ENCODE measurements around the gene PDGFC.
A peak's percentile ranks its signal among the peaks of the same experiment; 100 is the strongest.

PDGFC gene, protein sequence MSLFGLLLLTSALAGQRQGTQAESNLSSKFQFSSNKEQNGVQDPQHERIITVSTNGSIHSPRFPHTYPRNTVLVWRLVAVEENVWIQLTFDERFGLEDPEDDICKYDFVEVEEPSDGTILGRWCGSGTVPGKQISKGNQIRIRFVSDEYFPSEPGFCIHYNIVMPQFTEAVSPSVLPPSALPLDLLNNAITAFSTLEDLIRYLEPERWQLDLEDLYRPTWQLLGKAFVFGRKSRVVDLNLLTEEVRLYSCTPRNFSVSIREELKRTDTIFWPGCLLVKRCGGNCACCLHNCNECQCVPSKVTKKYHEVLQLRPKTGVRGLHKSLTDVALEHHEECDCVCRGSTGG

DNA sequence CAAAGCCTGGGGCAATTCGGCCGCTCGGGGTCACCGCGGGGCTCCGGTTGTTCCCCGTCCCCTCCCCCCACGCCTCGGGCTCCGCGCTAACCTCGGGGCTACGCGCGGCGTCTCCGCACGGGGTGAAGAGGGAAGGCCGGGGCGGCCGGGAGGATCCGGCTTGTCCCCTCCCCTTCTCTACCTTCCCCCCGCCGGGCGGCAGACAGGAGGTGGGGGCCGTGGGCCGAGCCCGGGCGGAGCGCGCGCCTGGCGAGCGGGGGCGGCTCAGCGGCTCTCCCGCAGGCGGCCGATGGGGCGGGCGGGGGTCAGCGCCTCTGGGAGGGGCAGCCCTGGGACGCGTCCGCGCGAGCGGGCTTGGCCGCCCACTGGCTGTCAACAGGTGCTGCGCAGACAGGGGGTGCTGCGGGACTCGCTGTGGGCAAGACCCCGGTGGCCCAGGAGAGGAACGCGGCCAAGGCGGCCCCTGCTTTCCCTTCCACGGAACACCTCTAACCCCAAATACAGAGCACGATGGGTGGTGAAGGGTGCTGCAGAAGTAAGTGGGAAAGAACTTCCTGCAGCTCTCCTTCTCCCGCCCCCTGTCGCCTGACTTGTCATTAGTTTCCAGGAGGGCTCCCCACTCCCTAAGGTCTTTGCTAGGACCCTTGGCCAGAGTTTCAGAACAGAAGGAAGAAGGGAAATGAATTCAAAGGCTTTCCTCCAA lies at the start of gene PDGFC:
TSS of gene PDGFC (minus strand) at position 124 of the 703 bp plus-strand sequence. CDS start 896 bp downstream, outside the sequence.
- peak; percentile 69 for DNase-seq (ENCODE audit: low spot score)

DNA sequence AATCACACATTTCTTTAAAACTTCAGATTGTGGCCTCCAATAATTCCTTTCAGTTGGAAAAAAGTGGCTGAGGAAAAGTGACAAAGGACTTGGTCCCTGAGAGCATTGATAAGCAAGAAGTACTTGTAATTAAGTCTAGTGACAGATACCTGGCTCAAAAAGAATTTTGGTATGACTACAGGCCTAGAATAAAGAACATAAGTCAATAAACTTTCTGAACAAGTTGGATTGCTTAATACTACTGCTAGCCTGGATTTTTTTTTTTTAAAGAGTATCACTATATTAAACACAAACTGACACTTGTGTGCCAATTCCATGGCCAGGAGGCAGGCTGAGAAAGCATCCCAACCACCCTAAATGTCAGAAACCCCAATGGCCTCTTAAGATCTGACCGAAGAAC lies 49.3 kb upstream of the PDGFC start:
- DNase-seq (ENCODE audit: low spot score): no peak

DNA sequence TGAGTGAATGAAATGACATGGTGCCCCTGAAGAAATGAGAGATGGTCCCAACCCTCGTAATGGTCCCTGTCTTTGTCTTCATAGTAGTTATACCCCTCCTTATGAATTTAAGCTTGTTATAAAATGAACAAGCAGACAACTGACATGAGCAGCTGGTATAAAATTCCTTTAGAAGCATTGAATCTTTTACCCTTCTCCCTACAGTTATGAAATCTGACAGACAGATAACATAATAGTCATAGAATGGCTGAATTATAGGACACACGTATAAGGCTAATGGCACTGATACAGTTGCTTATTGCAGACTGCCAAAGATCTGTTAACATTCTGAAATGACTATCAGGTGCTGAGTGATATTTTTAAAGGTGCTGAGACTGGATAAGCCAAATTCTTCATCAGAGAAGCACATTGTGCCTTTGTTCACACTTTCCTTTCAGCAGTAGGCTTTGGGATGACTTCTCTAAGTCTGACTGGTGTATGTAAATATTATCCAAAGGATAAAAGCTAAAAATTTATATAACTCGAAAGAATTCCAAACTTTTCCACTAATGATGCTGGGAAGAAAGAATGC lies 47.4 kb upstream of the PDGFC start:
- no peak for DNase-seq (ENCODE audit: low spot score)

DNA sequence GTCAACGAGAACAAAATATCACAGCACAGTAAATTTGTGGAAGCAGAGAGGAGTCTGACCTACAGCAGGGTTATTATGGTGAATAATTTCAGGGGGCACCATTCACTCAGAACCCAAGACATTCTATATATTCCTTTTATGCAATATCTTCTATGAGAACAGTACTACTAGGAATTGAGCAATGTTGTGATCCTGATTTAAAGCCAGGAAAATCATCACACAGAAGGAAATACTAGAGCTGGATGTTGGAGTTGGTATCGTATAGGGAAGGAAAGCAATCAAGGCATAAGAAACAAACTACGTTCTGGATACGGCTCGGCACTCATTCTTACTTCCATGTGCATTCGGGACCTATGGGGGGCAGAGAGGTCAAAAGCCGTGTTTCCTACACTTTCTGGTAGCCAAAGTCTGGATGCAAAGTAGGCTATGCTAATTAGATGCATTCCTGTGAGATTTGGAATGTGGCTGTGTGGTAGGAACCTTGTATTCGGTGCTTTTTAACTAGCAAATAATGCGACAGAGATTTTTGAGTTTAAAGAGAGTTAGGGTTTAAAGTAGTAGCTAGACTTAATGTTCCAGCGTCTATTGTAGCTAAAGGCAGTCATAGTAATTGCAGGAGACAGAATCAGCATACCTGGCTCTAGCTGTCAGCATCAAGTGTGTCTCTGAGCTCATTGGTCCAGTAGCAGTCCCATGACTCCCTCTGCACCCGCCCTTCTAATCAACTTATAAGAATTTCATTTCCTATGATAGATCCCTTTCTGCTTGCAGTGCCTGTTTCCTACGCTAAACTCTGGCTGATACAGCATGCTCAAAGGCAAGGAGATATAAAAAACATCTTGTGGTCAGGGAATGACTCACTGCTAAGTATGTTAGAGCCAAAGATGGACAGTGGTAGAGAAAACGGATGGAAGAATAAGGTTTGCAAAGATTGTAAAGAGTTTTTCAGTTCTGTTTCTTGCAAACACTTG lies 43.3 kb upstream of the PDGFC start:
- DNase-seq (ENCODE audit: low spot score): peak; percentile 32

DNA sequence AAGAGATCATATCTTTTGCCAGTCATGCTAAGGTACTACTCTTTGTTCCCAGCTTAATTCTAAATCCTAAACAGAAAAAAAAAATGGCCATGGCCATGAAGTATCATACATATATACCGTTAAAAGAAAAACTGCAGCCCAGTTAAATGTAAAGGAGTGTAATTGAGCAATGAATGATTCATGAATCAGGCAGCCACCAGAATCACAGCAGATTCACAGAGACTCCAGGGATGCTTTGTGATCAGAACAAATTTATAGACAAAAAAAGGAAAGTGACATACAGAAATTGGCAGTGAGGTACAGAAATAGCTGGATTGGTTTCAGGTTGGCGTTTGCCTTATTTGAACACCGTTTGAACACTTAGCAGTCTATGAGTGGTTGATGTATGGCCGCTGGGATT lies 42.1 kb upstream of the PDGFC start:
- no peak for DNase-seq (ENCODE audit: low spot score)

DNA sequence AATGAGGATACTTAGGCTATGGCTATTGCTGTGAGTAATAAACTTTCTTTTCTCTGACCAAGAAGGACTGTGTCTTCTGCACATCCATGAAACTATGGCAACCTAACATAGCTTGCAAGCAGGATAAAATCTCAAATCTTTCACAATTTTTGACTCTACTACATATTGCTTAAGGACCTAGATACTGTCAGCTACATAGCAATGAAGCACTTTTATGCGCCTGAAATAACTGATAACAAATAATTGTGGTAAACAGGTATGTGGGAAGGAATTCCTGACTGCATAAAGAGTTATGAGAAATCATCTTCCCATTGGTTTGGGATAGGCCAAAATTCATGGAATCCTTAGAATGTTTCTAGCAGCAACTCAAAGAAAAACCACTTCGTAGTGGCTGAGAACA lies 41.2 kb upstream of the PDGFC start:
- peak; percentile 3 for DNase-seq (ENCODE audit: low spot score)

DNA sequence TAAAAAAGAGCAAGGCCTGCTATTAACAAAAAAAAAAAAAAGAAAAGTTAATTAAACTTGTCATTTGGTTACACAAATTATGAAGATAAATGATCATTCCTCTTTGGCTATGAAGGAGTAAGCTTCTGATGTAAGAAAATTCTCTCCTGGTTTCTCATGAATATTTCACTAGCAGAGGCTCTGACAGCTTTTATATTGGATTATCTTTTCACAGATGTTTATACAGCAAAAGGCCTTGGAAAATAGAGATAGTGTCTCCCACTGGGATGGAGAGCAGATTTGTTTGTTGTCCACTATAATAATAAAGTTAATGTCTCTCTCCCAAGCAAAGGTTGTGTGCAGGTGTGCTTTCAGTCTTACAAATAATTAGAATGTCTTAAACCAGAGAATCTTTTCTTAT lies 40.7 kb upstream of the PDGFC start:
- no peak for DNase-seq (ENCODE audit: low spot score)

DNA sequence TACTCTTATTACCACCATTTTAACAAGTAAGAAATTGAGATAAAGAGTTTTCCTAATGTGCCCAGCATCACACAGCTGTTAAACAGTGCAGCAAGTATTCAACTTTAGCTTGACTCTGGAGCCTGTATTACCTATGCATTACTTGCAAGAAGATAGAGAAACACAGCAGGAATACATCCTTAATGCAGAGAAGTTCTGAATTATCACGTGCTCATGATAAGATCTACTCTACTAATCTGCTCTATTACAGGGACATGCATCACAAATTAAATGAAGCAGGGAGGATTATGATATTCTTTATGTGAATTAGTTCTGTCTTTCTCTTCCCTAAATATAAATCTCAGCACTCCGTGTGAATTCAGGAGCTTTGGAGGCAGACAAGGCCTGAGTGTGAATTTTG lies 39.0 kb upstream of the PDGFC start:
- no peak for DNase-seq (ENCODE audit: low spot score)

DNA sequence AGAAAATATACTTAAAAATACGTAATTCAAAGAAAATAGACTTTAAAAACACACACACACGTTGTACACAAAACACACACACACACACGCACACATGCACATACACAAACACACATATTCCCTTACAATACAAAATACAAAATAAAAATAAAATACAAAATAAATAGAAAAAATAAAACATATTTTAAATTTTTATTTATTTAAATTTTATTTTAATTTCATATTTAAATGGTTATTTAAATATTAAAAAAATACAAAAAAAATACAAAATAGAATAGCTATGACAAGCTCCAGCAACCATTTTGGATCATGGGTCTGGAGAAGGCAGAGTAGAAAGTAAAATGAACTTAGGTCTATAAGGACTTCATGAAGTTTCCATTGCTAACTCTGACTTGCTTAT lies 34.2 kb upstream of the PDGFC start:
- no peak for DNase-seq (ENCODE audit: low spot score)

DNA sequence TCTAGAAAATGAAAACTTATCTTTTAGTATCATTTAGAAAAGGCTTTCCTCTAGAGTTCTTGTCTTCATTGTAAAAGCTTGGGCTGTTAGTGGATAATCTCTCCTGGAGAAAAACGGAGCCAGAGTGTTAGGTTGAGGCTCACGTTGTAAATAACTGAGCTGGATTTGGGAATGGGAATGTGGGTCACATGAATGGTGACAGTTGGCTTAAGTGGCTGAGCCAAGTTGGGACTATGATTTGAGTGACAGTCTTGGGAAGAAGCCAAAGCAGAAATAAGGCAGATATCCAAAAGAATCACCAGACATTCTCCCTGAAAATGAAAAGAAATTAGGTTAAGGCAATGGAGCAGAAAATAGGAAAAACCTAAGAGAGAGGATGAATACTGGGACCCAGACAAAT lies 33.6 kb upstream of the PDGFC start:
- no peak for DNase-seq (ENCODE audit: low spot score)

DNA sequence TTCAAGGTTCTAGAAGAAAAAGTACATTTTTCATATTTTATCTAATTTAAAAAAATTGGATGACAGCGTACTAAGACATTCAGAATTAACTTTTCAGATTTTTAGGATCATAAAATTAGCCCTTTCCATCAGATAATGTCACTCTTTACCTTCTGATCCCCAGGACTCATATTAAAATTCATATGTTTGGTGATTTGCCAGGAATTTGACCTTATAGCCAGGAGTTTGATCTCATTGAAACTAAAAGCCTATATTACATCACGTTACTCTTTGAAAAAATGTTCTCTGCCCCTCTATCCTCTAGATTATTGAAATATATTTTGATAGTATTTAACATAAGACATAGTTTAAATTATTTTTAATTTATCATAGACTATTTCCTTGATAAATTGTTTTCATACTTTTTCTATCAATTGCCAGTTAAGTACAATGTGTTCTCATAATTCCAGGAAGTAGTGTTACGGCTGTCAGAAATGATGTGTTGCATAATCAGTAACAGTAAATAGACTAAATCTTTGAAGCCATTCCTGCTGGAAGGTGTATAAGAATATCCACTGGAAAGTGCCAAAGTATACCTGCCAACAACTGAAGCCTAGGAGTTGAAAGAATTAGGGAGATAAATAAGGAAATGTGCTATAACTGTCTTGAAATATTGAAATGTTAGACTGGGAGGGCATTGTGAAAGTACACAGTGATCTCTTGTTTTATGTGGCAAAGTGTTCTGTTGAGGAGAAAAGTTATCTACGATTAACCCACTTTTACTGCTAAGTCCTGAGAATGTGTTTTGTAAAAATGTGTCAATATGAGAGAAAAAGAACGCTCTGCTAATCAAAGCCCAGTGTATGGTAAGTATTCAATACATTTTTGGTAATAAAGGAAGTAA lies 32.9 kb upstream of the PDGFC start:
- no peak for DNase-seq (ENCODE audit: low spot score)

DNA sequence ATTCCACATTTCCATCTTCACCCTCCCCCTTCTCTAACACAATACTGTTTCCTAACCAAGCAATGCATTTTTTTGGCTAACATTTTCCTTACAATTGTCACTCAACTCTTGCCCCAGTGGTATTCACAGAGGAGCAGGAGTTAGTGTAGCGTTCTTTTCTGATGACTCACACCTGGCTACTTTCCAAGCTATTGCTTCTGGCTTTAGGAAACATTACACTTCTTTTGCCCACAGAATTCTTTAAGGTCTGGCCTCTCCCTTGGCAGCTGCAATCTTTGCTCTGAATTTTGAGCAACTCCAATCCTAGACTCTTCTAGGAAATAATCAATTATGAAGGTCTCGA lies 27.5 kb upstream of the PDGFC start:
- DNase-seq (ENCODE audit: low spot score): peak; percentile 40

DNA sequence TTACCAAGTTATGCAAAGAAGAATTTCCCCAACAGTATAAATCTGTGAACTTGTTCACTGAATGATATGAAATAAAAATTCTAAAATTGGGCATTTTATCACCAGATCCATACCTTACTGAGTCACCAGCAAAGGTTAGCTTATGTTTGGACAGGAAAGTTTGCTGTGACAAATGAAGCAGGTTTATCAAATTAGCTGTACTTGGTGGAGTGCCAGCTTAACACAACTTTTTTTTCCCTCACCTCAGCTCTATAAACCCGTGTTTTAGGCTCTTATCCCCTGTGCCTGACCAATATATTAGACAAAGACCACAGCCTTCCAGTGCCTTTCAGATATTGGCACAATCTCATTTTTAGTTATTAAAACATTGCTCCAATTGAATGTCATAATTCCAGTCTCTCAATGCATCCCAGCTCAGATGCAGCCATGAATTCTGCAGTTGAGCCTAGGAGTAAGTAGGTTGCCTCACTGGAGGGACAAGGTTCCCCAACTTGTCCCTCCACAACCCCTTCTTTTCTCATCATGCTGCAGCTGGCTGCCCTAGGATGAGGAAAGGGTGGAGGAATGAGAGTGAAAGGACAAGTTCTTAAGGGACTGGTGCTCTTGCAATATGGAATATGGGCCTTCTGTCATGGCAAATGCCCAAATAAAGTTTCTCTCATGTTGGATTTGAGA lies 27.0 kb upstream of the PDGFC start:
- DNase-seq (ENCODE audit: low spot score): no peak

DNA sequence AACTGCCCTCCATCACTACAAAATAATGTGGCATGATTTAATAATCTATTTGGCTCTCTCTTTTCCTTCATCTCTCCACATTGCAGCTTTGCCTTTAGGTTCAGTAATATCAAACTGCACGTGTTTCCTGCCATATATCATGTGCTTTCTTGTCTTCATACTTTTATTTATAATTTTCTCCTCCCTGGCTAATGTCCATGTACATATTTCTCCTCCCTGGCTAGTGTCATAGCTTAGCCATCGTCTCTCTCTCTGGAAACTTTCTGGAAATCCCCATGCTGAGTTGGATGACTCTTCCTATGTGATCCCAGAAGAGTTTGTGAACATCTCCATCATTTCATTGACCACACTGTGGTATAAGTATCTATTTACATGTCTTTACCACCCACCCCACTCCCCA lies 21.3 kb upstream of the PDGFC start:
- DNase-seq (ENCODE audit: low spot score): no peak

DNA sequence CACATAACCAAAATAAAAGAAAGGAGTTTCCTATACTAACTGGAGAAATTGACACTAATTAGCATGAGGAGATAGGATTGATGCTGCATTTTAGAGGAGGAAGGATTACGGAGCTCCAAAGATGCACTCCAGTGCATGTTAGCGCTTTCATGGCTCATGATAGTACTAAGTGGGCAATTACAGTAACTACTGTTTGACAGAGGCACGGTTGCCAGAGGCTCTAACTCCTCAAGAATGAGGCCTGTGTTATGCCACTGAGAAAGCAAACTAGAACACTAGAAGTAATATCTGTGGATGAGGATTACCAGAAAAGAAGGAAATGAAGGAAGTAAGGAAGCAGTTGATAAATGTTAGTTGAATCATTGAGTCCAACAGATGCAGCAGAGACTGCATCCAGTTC lies 19.6 kb upstream of the PDGFC start:
- no peak for DNase-seq (ENCODE audit: low spot score)

DNA sequence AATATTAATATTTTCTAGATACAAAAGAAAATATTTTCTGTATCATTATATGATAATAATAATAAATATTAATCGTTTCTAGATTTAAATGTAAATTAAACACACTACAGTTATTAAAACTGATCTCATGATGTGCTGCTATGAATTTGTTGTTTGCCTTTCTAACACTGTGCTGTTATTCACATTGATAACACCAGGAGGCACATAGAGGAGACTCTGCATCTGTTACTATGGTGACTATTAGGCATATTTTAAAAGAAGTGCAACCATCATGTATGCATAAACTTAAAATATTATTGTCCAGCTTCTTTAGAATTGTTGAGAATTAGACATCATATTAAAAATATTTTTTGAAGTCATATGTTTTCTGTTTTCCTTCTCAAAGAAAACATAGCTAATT lies 11.8 kb upstream of the PDGFC start:
- DNase-seq (ENCODE audit: low spot score): no peak

DNA sequence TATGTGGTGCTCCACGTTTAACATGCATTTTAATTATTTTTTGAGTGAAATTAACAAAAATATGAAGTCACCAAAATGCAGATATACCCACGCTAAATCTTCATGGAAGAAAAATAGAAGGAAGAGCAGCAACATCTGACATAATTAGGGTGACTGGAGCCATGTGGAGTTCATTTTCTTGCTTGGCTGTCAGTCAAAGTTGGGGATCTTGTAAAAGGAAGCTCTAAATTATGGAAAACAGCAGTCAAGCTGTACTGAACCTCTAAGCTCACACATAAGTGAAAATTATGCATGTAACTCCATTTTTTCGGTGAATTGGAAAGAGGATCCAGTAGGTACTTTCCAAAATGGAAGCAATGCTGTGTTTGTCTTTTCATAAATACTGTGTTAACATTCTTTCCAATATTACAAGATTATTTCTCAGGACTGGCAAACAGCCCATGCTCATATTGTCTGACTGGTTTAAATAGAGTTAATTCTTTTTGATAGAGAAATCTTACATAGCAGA lies 9.7 kb upstream of the PDGFC start:
- DNase-seq (ENCODE audit: low spot score): no peak

DNA sequence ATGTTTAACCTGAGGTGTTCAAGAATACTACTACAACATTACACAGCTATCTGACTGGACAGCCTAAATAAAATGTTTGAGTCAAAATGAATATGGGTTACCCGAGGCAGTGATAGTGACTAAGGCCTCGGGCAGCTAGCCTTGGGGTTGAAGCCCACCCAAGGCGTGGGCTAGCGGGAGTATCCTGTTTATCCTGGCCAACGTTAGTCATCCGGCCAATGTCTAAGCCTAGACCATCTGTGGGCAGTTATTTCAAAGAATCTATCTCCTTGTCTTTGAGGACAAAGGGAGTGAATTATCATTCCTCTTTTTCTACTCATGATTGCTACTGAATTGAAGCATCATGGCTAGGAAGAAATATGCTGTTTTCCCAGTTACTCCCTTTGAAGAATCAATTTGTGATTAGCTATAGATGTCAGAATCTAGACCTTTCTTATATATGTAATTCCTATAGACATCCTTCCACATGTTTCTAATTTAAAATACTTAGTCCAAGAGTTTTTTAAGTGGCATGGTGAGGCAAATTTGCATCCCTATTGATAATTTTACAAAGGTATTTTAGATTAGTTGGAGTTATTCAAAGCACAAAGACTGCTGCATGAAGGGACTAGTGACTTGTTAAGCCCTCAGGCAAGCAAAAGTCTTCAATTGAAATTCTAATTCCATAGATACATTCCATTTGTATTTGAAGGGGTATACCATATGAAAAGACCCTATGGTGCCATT lies 6.0 kb upstream of the PDGFC start:
- peak; percentile 37 for DNase-seq (ENCODE audit: low spot score)

DNA sequence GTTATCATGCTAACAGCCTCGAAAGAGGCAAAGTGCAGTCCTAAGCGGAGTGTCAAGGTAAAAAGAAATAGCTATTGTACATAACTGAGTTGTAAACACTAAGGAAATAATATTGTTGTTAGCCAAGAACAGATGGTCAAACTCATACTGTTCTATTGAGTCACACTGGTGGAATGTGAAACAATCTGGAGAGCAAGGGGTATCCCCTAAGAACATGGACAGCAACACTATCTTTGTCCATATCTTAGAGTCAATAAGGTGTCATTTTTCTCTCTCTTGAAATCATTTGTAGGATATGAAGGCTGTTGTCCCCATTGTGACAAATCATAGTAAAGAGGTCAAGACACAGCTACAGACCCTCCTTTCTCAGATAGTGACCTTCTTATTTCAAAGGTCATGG lies 4.5 kb upstream of the PDGFC start:
- DNase-seq (ENCODE audit: low spot score): peak; percentile 39

DNA sequence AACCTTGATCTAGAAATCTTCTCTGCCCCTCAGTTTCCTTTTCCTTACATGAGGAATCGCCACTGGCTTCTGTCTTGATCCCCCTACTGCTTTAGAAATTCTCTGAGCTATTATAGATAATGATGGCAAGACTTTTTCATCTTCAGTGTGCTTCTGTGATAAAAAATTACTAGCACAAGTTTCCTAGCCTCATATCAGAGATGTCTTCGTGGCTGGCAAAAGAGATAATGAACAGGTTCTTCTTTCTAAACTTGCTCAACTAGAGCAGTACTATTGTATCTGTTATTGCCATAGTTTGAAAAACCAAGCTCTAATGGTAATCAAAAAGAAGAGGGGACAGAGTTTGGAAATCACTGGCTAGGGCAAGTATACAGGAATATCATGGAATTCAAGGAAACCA lies 4.1 kb upstream of the PDGFC start:
- no peak for DNase-seq (ENCODE audit: low spot score)

Measured in hepatic stellate cell (primary cell).